OCI-LY1 (cell line): ENCODE results near the gene KRTAP16-1.

Experiments used
- H2AFZ ChIP-seq: fragments of 200-600 bp; sonication (generic), shearing (Covaris generic); 2 replicates; pipeline ENCODE4 v1.6.0; 2014; ENCODE audit warnings: antibody characterized with exemption, mild to moderate bottlenecking, low read length
- H3F3A ChIP-seq: fragments of 200-600 bp; sonication (generic), shearing (Covaris generic); 2 replicates; pipeline ENCODE4 v1.6.0; 2014; ENCODE audit warnings: mild to moderate bottlenecking, antibody characterized with exemption, low read length, moderate library complexity; ENCODE audit not compliant: insufficient read depth
- H3K27ac ChIP-seq: fragments of 200-600 bp; sonication (generic); 2 replicates; pipeline ENCODE4 v1.5.1; 2014; ENCODE audit warnings: low read length, mixed run types, mild to moderate bottlenecking, low read depth; ENCODE audit not compliant: poor library complexity, severe bottlenecking
- H3K27me3 ChIP-seq: fragments of 200-600 bp; sonication (generic); 2 replicates; pipeline ENCODE4 v1.6.0; 2014; ENCODE audit warnings: antibody characterized with exemption, mild to moderate bottlenecking, low read length, moderate library complexity; ENCODE audit not compliant: insufficient read depth
- H3K36me3 ChIP-seq: fragments of 200-600 bp; sonication (generic); 2 replicates; pipeline ENCODE4 v1.6.1; 2014; ENCODE audit warnings: mild to moderate bottlenecking, antibody characterized with exemption, low read length, moderate library complexity, mixed read lengths; ENCODE audit not compliant: insufficient read depth
- H3K4me1 ChIP-seq: fragments of 200-600 bp; sonication (generic); 2 replicates; pipeline ENCODE4 v1.5.1; 2014; ENCODE audit warnings: mild to moderate bottlenecking, low read length, moderate library complexity; ENCODE audit not compliant: insufficient read depth, severe bottlenecking
- H3K4me2 ChIP-seq: fragments of 200-600 bp; sonication (generic), shearing (Covaris generic); 2 replicates; pipeline ENCODE4 v1.6.1; 2014; ENCODE audit warnings: low read length
- H3K4me3 ChIP-seq: fragments of 200-600 bp; sonication (generic); 2 replicates; pipeline ENCODE4 v1.5.1; 2014; ENCODE audit warnings: low read length, low read depth, mild to moderate bottlenecking, mixed read lengths; ENCODE audit not compliant: poor library complexity, severe bottlenecking
- H3K79me2 ChIP-seq: fragments of 200-600 bp; shearing (Covaris generic); 2 replicates; pipeline ENCODE4 v1.6.1; 2016; ENCODE audit warnings: mixed run types, low read length, mixed read lengths; ENCODE audit not compliant: insufficient read depth
- H3K9ac ChIP-seq: fragments of 200-600 bp; sonication (generic), shearing (Covaris generic); 2 replicates; pipeline ENCODE4 v1.6.1; 2014; ENCODE audit warnings: mild to moderate bottlenecking, low read length, mixed read lengths
- H3K9me2 ChIP-seq: fragments of 200-600 bp; sonication (generic), shearing (Covaris generic); 2 replicates; pipeline ENCODE4 v1.6.1; 2014; ENCODE audit warnings: low read depth, mild to moderate bottlenecking, low read length, mixed read lengths
- H3K9me3 ChIP-seq: fragments of 200-600 bp; shearing (Covaris generic); 2 replicates; pipeline ENCODE4 v1.6.1; 2014; ENCODE audit warnings: low read length, mixed read lengths
- H4K20me1 ChIP-seq: fragments of 200-600 bp; sonication (generic), shearing (Covaris generic); 2 replicates; pipeline ENCODE4 v1.6.0; 2016; ENCODE audit warnings: mild to moderate bottlenecking, low read length; ENCODE audit not compliant: insufficient read depth
- EZH2 ChIP-seq: fragments of 200-600 bp; sonication (generic), shearing (Covaris generic); IDR thresholded peaks from 2 replicates; pipeline ENCODE4 v1.8.0; 2017; ENCODE audit warnings: borderline replicate concordance, mixed run types, mild to moderate bottlenecking, antibody characterized with exemption, low read length, moderate library complexity, mixed read lengths
- TF ChIP-seq, protein P1 (sequence below): fragments of 200-600 bp; sonication (generic), shearing (Covaris generic); IDR thresholded peaks from 2 replicates; pipeline ENCODE4 v1.5.1; 2017; ENCODE audit warnings: mild to moderate bottlenecking, antibody characterized with exemption, low read length, moderate library complexity, mixed read lengths

Gene KRTAP16-1

DNA sequence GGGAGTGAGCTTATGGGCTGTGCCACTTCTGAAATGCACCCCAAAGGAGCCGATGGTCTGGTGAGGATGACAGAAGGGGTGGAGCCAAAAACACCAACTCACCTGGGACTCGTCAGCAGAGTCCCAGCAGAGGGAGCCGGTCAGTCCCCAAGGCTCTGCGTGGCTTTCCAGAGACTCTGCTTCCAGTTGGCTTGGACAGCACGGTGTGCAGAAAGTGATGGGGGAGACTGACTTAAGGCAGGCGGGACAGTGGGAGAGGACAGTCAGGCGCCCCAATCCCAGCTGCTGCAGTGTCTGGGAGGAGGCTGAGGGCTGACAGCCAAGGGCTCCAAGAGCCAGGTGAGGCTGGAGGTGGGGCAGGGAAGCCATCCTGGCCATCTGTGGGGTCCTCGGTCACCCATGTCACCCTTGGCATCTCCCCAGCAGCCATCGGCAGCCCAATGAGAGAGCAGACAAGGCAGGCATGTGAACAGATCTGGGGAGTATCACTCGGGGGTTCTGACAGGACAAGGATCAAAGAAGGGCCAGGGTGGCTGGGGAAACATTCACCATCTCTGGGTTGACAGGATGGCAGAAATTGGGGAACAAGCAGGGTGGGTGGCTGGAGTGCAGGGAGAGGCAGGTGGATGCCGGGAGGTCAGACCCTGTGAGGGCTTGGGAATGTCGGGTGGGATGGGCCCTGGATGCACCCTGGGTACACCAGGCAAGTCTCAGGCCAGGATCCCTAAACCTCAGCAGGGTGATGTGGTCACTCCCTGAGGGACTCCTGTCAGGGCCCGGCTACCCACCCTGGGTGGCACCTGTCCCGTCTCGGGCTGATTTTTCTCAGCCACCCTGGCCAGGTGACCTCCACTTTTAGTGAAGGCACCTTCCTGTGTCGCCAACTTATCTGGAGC, 15.3 kb upstream of the KRTAP16-1 start:
- Histone ChIP-seq H3K9me3 (peaks cover 3% of the 10 kb centered on the region; the same call in 1 of the 2 replicates), H3K27ac (no peak overlapping the region), H3K27me3 (0 out of 2 replicates have a peak, but pooled peaks cover 1% of the 10 kb centered on the region), H3K4me2 (no peak overlapping the region), H4K20me1 (no peaks in the 10 kb centered on the region), H3K4me3 (no peak overlapping the region), H3K79me2 (no peaks in the 10 kb centered on the region), H3F3A (no peaks in the 10 kb centered on the region), H3K36me3 (no peaks in the 10 kb centered on the region), H2AFZ (no peak overlapping the region), H3K9me2 (no peaks in the 10 kb centered on the region), H3K4me1 (no peaks in the 10 kb centered on the region), H3K9ac (no peak overlapping the region)
- TF ChIP-seq EZH2 = no peak
- TF ChIP-seq, protein P1, sequence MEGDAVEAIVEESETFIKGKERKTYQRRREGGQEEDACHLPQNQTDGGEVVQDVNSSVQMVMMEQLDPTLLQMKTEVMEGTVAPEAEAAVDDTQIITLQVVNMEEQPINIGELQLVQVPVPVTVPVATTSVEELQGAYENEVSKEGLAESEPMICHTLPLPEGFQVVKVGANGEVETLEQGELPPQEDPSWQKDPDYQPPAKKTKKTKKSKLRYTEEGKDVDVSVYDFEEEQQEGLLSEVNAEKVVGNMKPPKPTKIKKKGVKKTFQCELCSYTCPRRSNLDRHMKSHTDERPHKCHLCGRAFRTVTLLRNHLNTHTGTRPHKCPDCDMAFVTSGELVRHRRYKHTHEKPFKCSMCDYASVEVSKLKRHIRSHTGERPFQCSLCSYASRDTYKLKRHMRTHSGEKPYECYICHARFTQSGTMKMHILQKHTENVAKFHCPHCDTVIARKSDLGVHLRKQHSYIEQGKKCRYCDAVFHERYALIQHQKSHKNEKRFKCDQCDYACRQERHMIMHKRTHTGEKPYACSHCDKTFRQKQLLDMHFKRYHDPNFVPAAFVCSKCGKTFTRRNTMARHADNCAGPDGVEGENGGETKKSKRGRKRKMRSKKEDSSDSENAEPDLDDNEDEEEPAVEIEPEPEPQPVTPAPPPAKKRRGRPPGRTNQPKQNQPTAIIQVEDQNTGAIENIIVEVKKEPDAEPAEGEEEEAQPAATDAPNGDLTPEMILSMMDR = no peak

DNA sequence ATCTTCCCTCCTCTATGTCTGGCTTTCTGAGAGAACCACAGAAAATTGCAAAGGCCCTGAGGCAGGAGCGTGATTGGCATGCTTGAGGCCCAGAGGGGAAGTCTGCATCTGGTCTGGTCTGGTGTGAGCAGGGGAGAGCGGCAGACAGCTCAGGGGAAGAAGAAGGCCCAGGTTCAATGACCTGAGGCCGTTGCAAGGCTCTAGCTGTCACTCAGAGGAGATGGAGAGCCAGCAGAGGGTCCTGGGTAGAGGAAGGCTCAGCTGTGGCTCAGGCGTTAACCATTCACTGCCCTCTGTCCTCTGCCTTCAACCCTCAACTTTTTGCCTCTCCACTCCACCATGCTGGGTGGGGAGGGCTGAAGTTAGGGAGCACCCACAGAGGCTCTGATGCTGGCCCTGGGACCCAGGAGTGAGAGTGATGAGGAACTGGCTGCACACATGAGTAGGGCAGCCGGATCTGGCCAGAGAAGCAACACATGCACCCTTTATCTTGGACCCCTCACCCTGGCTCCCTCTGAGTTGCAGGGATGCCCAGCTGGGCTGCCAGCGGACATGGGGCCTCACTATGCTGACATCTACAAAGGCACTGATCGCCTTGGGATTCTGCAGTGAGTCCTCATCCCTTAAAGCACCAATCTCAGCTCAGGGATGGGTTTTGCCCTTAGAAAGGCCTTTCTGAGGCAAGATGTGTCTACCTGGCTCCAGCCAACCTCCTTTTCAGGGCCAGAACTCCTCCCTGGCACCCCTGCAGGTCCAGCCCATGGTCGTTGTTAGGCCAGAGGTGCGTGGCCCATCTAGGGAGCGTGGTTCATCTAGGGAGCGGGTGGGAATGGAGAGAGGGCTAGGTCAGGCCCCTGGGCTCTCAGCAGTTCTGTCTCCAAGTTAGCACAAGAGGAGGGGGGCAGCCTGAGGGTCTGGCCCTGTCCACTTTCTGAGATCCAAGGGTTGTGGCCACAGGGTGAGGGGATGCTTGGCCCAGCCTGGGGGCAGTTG, 14.1 kb upstream of the KRTAP16-1 start:
- Histone ChIP-seq H3K27ac (no peak overlapping the region), H3K27me3 (0 out of 2 replicates have a peak, but pooled peaks cover 3% of the 10 kb centered on the region), H2AFZ (no peak overlapping the region), H3K4me1 (no peaks in the 10 kb centered on the region), H3K9me2 (no peaks in the 10 kb centered on the region), H3F3A (no peaks in the 10 kb centered on the region), H3K4me3 (no peak overlapping the region), H3K36me3 (no peaks in the 10 kb centered on the region), H3K9ac (no peak overlapping the region), H3K79me2 (no peaks in the 10 kb centered on the region), H3K4me2 (no peak overlapping the region), H4K20me1 (no peaks in the 10 kb centered on the region), H3K9me3 (peaks cover 4% of the 10 kb centered on the region; the same call in 1 of the 2 replicates)
- TF ChIP-seq EZH2 = no peak

DNA sequence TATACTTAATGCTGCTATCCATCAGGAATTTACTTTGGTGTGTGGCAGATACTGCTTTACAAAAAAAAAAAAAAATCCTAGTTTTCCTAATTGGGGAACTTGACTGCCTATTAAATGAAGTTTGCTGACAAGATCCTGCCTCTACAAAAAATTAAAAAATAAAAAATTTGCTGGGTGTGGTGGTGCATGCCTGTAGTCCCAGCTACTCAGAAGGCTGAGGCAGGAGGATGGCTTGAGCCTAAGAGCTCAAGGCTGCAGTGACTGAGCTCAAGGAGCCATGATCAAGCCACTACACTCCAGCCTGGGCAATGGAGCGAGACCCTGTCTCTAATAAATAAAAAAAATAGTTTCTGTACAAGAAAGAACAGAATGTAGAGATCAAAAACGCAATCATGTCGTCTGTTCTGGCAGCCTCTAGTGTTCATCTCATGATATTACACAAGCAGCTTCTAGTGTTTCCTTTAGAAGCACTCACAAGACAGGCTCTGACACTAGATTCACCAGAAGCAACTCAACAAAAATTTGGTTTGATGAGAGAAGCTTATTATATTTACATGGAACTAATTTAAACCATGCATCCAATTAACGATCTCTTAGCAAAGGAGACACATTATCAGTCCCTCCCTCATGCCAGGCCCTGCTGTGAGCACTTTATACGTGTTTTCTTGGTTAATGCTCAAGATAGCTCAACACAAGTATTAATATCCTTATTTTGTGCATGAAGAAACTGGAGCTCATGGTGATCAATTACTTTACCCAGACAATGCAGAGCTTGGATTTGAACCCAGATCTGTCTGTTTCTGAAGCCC, 13.2 kb upstream of the KRTAP16-1 start:
- peaks cover 4% of the 10 kb centered on the region; the same call in 1 of the 2 replicates for H3K9me3 ChIP-seq
- H3F3A ChIP-seq = no peaks in the 10 kb centered on the region
- H4K20me1 ChIP-seq = no peaks in the 10 kb centered on the region
- H3K27ac ChIP-seq = no peak overlapping the region
- H3K4me2 ChIP-seq = no peak overlapping the region
- no peaks in the 10 kb centered on the region for H3K79me2 ChIP-seq
- H3K9ac ChIP-seq = no peak overlapping the region
- no peaks in the 10 kb centered on the region for H3K9me2 ChIP-seq
- no peak overlapping the region for H2AFZ ChIP-seq
- H3K27me3 ChIP-seq = 0 out of 2 replicates have a peak, but pooled peaks cover 3% of the 10 kb centered on the region
- H3K36me3 ChIP-seq = no peaks in the 10 kb centered on the region
- no peaks in the 10 kb centered on the region for H3K4me1 ChIP-seq
- TF ChIP-seq EZH2 = no peak
- TF ChIP-seq, protein P1 = peak; percentile 66
- H3K4me3 ChIP-seq = no peak overlapping the region
